H9 (cell line): Measurements from ENCODE around the gene FAM200B. TPM values are rescaled to one million over a fixed set of nuclear protein-coding genes. Genes with fewer than 3 reads are reported as not detected.

Source experiments
- DNase-seq: peaks from one replicate; pipeline ENCODE4 v3.0.0-alpha.2; 2017
- H2AFZ ChIP-seq: one replicate; pipeline ENCODE4 v1.6.1; 2013; ENCODE audit warnings: mild to moderate bottlenecking, low read length, control low read depth, moderate library complexity
- H2AK5ac ChIP-seq: 2 replicates; pipeline ENCODE4 v1.6.1; 2013; ENCODE audit warnings: low read length, control low read depth, mixed read lengths; ENCODE audit not compliant: insufficient read length
- H2BK120ac ChIP-seq: one replicate; pipeline ENCODE4 v1.6.1; 2013; ENCODE audit warnings: low read depth, mild to moderate bottlenecking, low read length, control low read depth, inconsistent platforms; ENCODE audit not compliant: poor library complexity, severe bottlenecking
- H2BK12ac ChIP-seq: 2 replicates; pipeline ENCODE4 v1.6.1; 2013; ENCODE audit warnings: low read length, control low read depth, mixed read lengths, low read depth; ENCODE audit not compliant: insufficient read length
- H2BK15ac ChIP-seq: 2 replicates; pipeline ENCODE4 v1.6.1; 2013; ENCODE audit warnings: low read depth, low read length, control low read depth
- H2BK20ac ChIP-seq: one replicate; pipeline ENCODE4 v1.6.1; 2013; ENCODE audit warnings: low read depth, mild to moderate bottlenecking, low read length, control low read depth, inconsistent platforms; ENCODE audit not compliant: poor library complexity, severe bottlenecking
- H2BK5ac ChIP-seq: 2 replicates; pipeline ENCODE4 v1.6.1; 2013; ENCODE audit warnings: low read length, control low read depth, mixed read lengths; ENCODE audit not compliant: insufficient read length
- H3K14ac ChIP-seq: 2 replicates; pipeline ENCODE4 v1.6.1; 2013; ENCODE audit warnings: low read length, control low read depth; ENCODE audit not compliant: insufficient read depth
- H3K18ac ChIP-seq: 2 replicates; pipeline ENCODE4 v1.6.1; 2013; ENCODE audit warnings: low read depth, mild to moderate bottlenecking, mixed read lengths, low read length, control low read depth; ENCODE audit not compliant: insufficient read length
- H3K23ac ChIP-seq: 2 replicates; pipeline ENCODE4 v1.6.1; 2013; ENCODE audit warnings: low read length, control low read depth, mixed read lengths, low read depth; ENCODE audit not compliant: insufficient read length
- H3K23me2 ChIP-seq: 2 replicates; pipeline ENCODE4 v1.6.1; 2013; ENCODE audit warnings: low read depth, mild to moderate bottlenecking, mixed read lengths, low read length, control low read depth; ENCODE audit not compliant: insufficient read length, poor library complexity, severe bottlenecking
- H3K27ac ChIP-seq: 2 replicates; pipeline ENCODE4 v1.5.1; 2013; ENCODE audit warnings: low read length, control low read depth, mixed read lengths, low read depth; ENCODE audit not compliant: insufficient read length
- H3K27me3 ChIP-seq: 2 replicates; pipeline ENCODE4 v1.6.1; 2013; ENCODE audit warnings: low read length, control low read depth, inconsistent platforms; ENCODE audit not compliant: insufficient read depth
- H3K4ac ChIP-seq: 2 replicates; pipeline ENCODE4 v1.6.1; 2013; ENCODE audit warnings: low read depth, mild to moderate bottlenecking, control low read depth, inconsistent platforms, low read length, moderate library complexity
- H3K4me1 ChIP-seq: 2 replicates; pipeline ENCODE4 v1.6.1; 2013; ENCODE audit warnings: low read length, control low read depth, inconsistent platforms; ENCODE audit not compliant: insufficient read depth
- H3K4me2 ChIP-seq: 2 replicates; pipeline ENCODE4 v1.6.1; 2013; ENCODE audit warnings: low read length, control low read depth, mixed read lengths; ENCODE audit not compliant: insufficient read length, insufficient read depth
- H3K56ac ChIP-seq: 2 replicates; pipeline ENCODE4 v1.6.1; 2013; ENCODE audit warnings: low read depth, mild to moderate bottlenecking, mixed read lengths, low read length, control low read depth; ENCODE audit not compliant: insufficient read length
- H3K79me1 ChIP-seq: 2 replicates; pipeline ENCODE4 v1.6.1; 2013; ENCODE audit warnings: low read depth, mild to moderate bottlenecking, moderate library complexity, low read length, control low read depth, inconsistent platforms; ENCODE audit not compliant: insufficient read depth, poor library complexity, severe bottlenecking
- H3K79me2 ChIP-seq: 2 replicates; pipeline ENCODE4 v1.6.1; 2013; ENCODE audit warnings: low read length, control low read depth, inconsistent platforms; ENCODE audit not compliant: insufficient read depth
- H3K9ac ChIP-seq: 2 replicates; pipeline ENCODE4 v1.6.1; 2013; ENCODE audit warnings: low read length, control low read depth, mixed read lengths; ENCODE audit not compliant: insufficient read length; ENCODE audit errors: extremely low read depth
- H3K9me3 ChIP-seq: one replicate; pipeline ENCODE4 v1.6.1; 2013; ENCODE audit warnings: low read depth, low read length, inconsistent platforms; ENCODE audit not compliant: control insufficient read depth
- H3T11ph ChIP-seq: one replicate; pipeline ENCODE4 v1.6.1; 2013; ENCODE audit warnings: mild to moderate bottlenecking, low read length, control low read depth, inconsistent platforms
- H4K20me1 ChIP-seq: one replicate; pipeline ENCODE4 v1.6.1; 2013; ENCODE audit not compliant: control insufficient read depth, insufficient read length, insufficient read depth
- H4K5ac ChIP-seq: 2 replicates; pipeline ENCODE4 v1.6.1; 2013; ENCODE audit warnings: low read depth, mild to moderate bottlenecking, mixed read lengths, low read length, control low read depth; ENCODE audit not compliant: insufficient read length
- H4K8ac ChIP-seq: replicated peaks from 2 replicates; pipeline ENCODE4 v1.6.1; 2013; ENCODE audit warnings: low read length, control low read depth, mixed read lengths, low read depth; ENCODE audit not compliant: insufficient read length
- H4K91ac ChIP-seq: 2 replicates; pipeline ENCODE4 v1.6.1; 2013; ENCODE audit warnings: low read depth, mild to moderate bottlenecking, moderate library complexity, mixed read lengths, low read length, control low read depth; ENCODE audit not compliant: insufficient read length
- H3K27ac Mint-ChIP-seq, 3 experiments: 2 replicates in 2 of 3; 3 replicates in 1 of 3; pipeline ENCODE4 v1.8.0; 2020 to 2021; ENCODE audit warnings: mixed read lengths in 3 of 3, mild to moderate bottlenecking in 1 of 3, moderate library complexity in 1 of 3
- H3K27me3 Mint-ChIP-seq: 2 replicates; pipeline ENCODE4 v1.8.0; 2021; ENCODE audit warnings: low read depth, mild to moderate bottlenecking, moderate library complexity, mixed read lengths
- H3K36me3 Mint-ChIP-seq, 3 experiments: 2 replicates in 2 of 3; 3 replicates in 1 of 3; pipeline ENCODE4 v1.8.0; 2020 to 2021; ENCODE audit warnings: low read depth in 3 of 3, mixed read lengths in 3 of 3; ENCODE audit not compliant: insufficient read depth in 1 of 3
- H3K4me1 Mint-ChIP-seq, 2 experiments: 2 replicates each; pipeline ENCODE4 v1.8.0; 2020; ENCODE audit warnings: mixed read lengths in 2 of 2
- H3K4me3 Mint-ChIP-seq, 2 experiments: 2 replicates in 1 of 2; 3 replicates in 1 of 2; pipeline ENCODE4 v1.8.0; 2020 to 2021; ENCODE audit warnings: mild to moderate bottlenecking in 2 of 2, mixed read lengths in 2 of 2, moderate library complexity in 1 of 2
- H3K9me3 Mint-ChIP-seq, 2 experiments: 2 replicates in 1 of 2; 3 replicates in 1 of 2; pipeline ENCODE4 v1.8.0; 2020; ENCODE audit warnings: mild to moderate bottlenecking in 2 of 2, mixed read lengths in 2 of 2, moderate library complexity in 1 of 2
- WGBS: extraction: QIAGEN DNeasy Blood & Tissue Kit; methylation state at CpG from one replicate; pipeline ENCODE4 v1.1.7; 2013; ENCODE audit warnings: missing lambda C conversion rate, low lambda C conversion rate, mixed read lengths; ENCODE audit not compliant: insufficient read length; ENCODE audit errors: extremely low coverage; 5-methylcytosine and 5-hydroxymethylcytosine counted together
- total RNA-seq: library from RNA; stranded (reverse); gene quantifications from 2 replicates; pipeline ENCODE4 v1.2.1, GENCODE V29; 2021
- TF ChIP-seq, protein P1 (sequence below): fragments of 200-600 bp; sonication (generic); conservative IDR thresholded peaks from 3 replicates; pipeline ENCODE4 v1.8.0; 2021; ENCODE audit warnings: antibody characterized with exemption, mild to moderate bottlenecking

Gene FAM200B
- total RNA-seq, 1 experiment from 2014 or later, result 19.6 TPM

DNA sequence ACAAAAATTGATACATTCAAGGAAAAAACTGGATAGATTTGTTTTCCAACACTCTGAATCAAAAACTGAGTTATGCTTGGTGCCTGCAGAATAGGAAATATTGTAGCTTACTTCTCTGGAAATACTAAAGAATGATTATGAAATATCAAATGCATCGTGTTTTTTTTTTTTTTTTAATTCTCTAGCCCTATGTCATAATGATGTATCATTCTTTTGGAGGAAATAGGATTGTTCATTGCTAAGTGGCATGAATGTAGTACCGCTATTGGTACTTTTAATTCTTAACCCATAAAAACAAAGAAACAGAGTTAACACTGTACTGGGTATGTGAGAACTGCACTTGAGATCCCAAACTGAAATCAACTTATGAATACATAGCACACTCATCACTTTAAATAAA lies 7.6 kb upstream of the FAM200B start:
- Histone ChIP-seq H2BK5ac (no peak overlapping the region), H3K23ac (no peak overlapping the region), H3K79me1 (peaks cover 5% of the 10 kb centered on the region), H4K20me1 (no peaks in the 10 kb centered on the region), H4K91ac (no peak overlapping the region), H3K4me1 (peaks cover 7% of the 10 kb centered on the region; the same call in 1 of the 2 replicates), H3K56ac (no peak overlapping the region), H3K27me3 (no peaks in the 10 kb centered on the region), H3K9me3 (no peaks in the 10 kb centered on the region), H2AK5ac (no peak overlapping the region), H3K18ac (no peak overlapping the region), H3K14ac (no peak overlapping the region), H2AFZ (no peak overlapping the region), H3K27ac (no peak overlapping the region), H3K23me2 (no peaks in the 10 kb centered on the region), H2BK120ac (no peak overlapping the region), H4K5ac (no peak overlapping the region), H3K79me2 (peaks cover 10% of the 10 kb centered on the region), H2BK12ac (no peak overlapping the region), H2BK20ac (no peak overlapping the region), H4K8ac (no peak overlapping the region), H3K4me2 (no peak overlapping the region), H3K4ac (no peak overlapping the region), H3T11ph (no peak overlapping the region), H3K9ac (no peak overlapping the region), H2BK15ac (no peak overlapping the region)
- Mint-ChIP-seq H3K27me3 (no peaks in the 10 kb centered on the region), H3K36me3 (peaks cover 2 to 10% (median 8%) of the 10 kb centered on the region in 3 experiments; a peak in 3 of 7 replicates), H3K9me3 (no peaks in the 10 kb centered on the region), H3K4me3 (no peak overlapping the region), H3K4me1 (peaks cover 14% of the 10 kb centered on the region in 2 experiments), H3K27ac (no peak overlapping the region)
- TF ChIP-seq, protein P1, sequence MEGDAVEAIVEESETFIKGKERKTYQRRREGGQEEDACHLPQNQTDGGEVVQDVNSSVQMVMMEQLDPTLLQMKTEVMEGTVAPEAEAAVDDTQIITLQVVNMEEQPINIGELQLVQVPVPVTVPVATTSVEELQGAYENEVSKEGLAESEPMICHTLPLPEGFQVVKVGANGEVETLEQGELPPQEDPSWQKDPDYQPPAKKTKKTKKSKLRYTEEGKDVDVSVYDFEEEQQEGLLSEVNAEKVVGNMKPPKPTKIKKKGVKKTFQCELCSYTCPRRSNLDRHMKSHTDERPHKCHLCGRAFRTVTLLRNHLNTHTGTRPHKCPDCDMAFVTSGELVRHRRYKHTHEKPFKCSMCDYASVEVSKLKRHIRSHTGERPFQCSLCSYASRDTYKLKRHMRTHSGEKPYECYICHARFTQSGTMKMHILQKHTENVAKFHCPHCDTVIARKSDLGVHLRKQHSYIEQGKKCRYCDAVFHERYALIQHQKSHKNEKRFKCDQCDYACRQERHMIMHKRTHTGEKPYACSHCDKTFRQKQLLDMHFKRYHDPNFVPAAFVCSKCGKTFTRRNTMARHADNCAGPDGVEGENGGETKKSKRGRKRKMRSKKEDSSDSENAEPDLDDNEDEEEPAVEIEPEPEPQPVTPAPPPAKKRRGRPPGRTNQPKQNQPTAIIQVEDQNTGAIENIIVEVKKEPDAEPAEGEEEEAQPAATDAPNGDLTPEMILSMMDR, result no peak
- DNase-seq, result no peak
- WGBS, result no CpG with 5 or more reads among the region's 2 CpGs
